Measurements from ENCODE around the gene FRAT2.

GRCh38 chr10:97311111-97311626, 23.4 kb downstream of the FRAT2 start:
- TF ChIP-seq POLR2A (IDR thresholded peaks at IDR 0.05; ENCODE audit: extremely low read depth, insufficient read length) (no peak), CTCF (IDR thresholded peaks at IDR 0.05; ENCODE audit: low read depth, low read length) (no peak), MAX (IDR thresholded peaks at IDR 0.05; ENCODE audit: low read depth, low read length) (no peak)
